HL-60 (cell line): ENCODE results near the gene SLC44A4.

Experiments used
- DNase-seq, 2 experiments: peaks; one replicate each; pipeline ENCODE4 v3.0.0-alpha.2; 2010 to 2020; ENCODE audit warnings: low read depth in 1 of 2, low spot score in 1 of 2
- H3K27ac ChIP-seq: fragments of 250-450 bp; sonication (Bioruptor Pico); replicated peaks from 2 replicates; pipeline ENCODE4 v1.5.1; 2020; ENCODE audit warnings: mild to moderate bottlenecking, moderate library complexity
- H3K27me3 ChIP-seq: fragments of 250-450 bp; sonication (Bioruptor Pico); 2 replicates; pipeline ENCODE4 v1.5.1; 2021; ENCODE audit warnings: mild to moderate bottlenecking, moderate library complexity; ENCODE audit not compliant: insufficient read depth, poor library complexity, severe bottlenecking
- H3K4me3 ChIP-seq: replicated peaks from 2 replicates; pipeline ENCODE4 v1.5.1; 2011; ENCODE audit warnings: mild to moderate bottlenecking, control low read depth, low read length; ENCODE audit not compliant: insufficient read depth
- CTCF ChIP-seq: IDR thresholded peaks from one replicate; pipeline ENCODE4 v1.5.1; 2011; ENCODE audit warnings: low read length, control low read depth, inconsistent platforms; ENCODE audit not compliant: insufficient read depth
- GABPA ChIP-seq: IDR thresholded peaks from 2 replicates; pipeline ENCODE4 v1.6.1; 2012; ENCODE audit warnings: low read depth
- POLR2AphosphoS5 ChIP-seq: IDR thresholded peaks from 2 replicates; pipeline ENCODE4 v1.6.1; 2012; ENCODE audit warnings: low read depth
- REST ChIP-seq: IDR thresholded peaks from 2 replicates; pipeline ENCODE4 v1.6.1; 2012; ENCODE audit warnings: low read depth; ENCODE audit not compliant: insufficient replicate concordance
- SPI1 ChIP-seq: IDR thresholded peaks from 2 replicates; pipeline ENCODE4 v1.6.1; 2012; ENCODE audit warnings: low read depth, mild to moderate bottlenecking, borderline replicate concordance

SLC44A4 gene

GRCh38 chr6:31900917-31901414 is 22.2 kb upstream of the SLC44A4 start:
- peak in 1 of 2 experiments; percentile 9 for DNase-seq
- Histone ChIP-seq H3K4me3 (peak overlapping the region; percentile 46), H3K27me3 (no peaks in the 10 kb centered on the region), H3K27ac (peak overlapping the region; percentile 66)
- TF ChIP-seq CTCF: no peak
- no peak; the same call in 1 of the 2 replicates for TF ChIP-seq POLR2AphosphoS5
- TF ChIP-seq REST: no peak
- no peak for TF ChIP-seq GABPA
- TF ChIP-seq SPI1: no peak

GRCh38 chr6:31899882-31900722 is 21.3 kb upstream of the SLC44A4 start:
- no peaks in the 10 kb centered on the region for H3K27me3 ChIP-seq
- no peak for TF ChIP-seq REST
- TF ChIP-seq POLR2AphosphoS5: peak; percentile 89
- DNase-seq: peak; percentile 41 to 82
- H3K4me3 ChIP-seq: no peak overlapping the region
- H3K27ac ChIP-seq: peak overlapping the region; percentile 57

GRCh38 chr6:31899215-31899614 is 20.4 kb upstream of the SLC44A4 start:
- Histone ChIP-seq H3K4me3 (no peak overlapping the region), H3K27ac (peak overlapping the region; percentile 57)
- peak; percentile 23 to 53 for DNase-seq

GRCh38 chr6:31898383-31899011 is 19.7 kb upstream of the SLC44A4 start:
- Histone ChIP-seq H3K27me3 (no peaks in the 10 kb centered on the region), H3K27ac (peak overlapping the region; percentile 74), H3K4me3 (peak overlapping the region; percentile 78)
- DNase-seq: peak in 1 of 2 experiments; percentile 36
- no peak for TF ChIP-seq REST
- TF ChIP-seq POLR2AphosphoS5: no peak
- no peak for TF ChIP-seq SPI1
- TF ChIP-seq GABPA: no peak
- TF ChIP-seq CTCF: no peak

More at GRCh38 chr6:31899215-31899614, 20.4 kb upstream of the SLC44A4 start:
- no peaks in the 10 kb centered on the region for H3K27me3 ChIP-seq
- TF ChIP-seq POLR2AphosphoS5 (no peak), SPI1 (peak; percentile 83)
